K562 (cell line): ENCODE results near the gene SEPHS2. TPM values are rescaled to one million over a fixed set of nuclear protein-coding genes. Genes with fewer than 3 reads are reported as not detected.

ENCODE experiments used
- ATAC-seq: fragments of 200-7000 bp; cut with Tn5 transposase; 3 replicates; pipeline ENCODE4 v1.9.1; 2020; ENCODE audit warnings: moderate library complexity
- BruUV-seq: library from RNA; stranded (reverse); fragments of 400-500 nt; replicated peaks from 2 replicates; lab custom pipeline; 2021; lab: Mats Ljungman, UMichigan
- CTCF ChIA-PET: fragments of 300-600 bp; formaldehyde crosslinking; extraction: SDS; loops from one replicate; lab custom pipeline; 2021; ENCODE audit warnings: low intra/inter-chr PET ratio; lab: Yijun Ruan, JAX
- POLR2A ChIA-PET: fragments of 300-600, 350-650 bp; sonication (Branson Sonifier 250); formaldehyde crosslinking; extraction: SDS; loops from one replicate; lab custom pipeline; 2021; ENCODE audit warnings: antibody characterized with exemption, inconsistent platforms; lab: Yijun Ruan, JAX
- DNase-seq, 4 experiments: peaks; one replicate each; pipeline versions ENCODE4 v3.0.0 to v3.0.0-alpha.2; 2011 to 2018; ENCODE audit warnings: low spot score in 3 of 4, mixed read lengths in 3 of 4; ENCODE audit errors: extremely low read depth in 1 of 4
- FAIRE-seq: peaks from 2 replicates; lab custom pipeline; 2011; peaks lifted over from hg19 to GRCh38; lab: Jason Lieb, UNC
- H2AFZ ChIP-seq: 2 replicates; pipeline ENCODE4 v1.6.0; 2011; ENCODE audit warnings: low read depth, low read length, control low read depth, inconsistent platforms
- H3K27ac ChIP-seq: fragments of 200-600 bp; 3 replicates; pipeline ENCODE4 v1.8.0; 2011; ENCODE audit warnings: low read depth, mild to moderate bottlenecking, control low read depth, inconsistent platforms, low read length, moderate library complexity, mixed read lengths; ENCODE audit errors: extremely low read depth
- H3K27me3 ChIP-seq, 2 experiments: fragments of 300-600 bp in 1 of 2; 2 replicates in 1 of 2; 3 replicates in 1 of 2; pipeline versions ENCODE4 v1.6.0 to v1.8.0; 2011; ENCODE audit warnings: inconsistent platforms in 2 of 2, low read length in 2 of 2, mild to moderate bottlenecking in 1 of 2, mixed read lengths in 1 of 2, moderate library complexity in 1 of 2; ENCODE audit not compliant: control insufficient read depth in 2 of 2, insufficient read depth in 2 of 2
- H3K36me3 ChIP-seq: fragments of 300-600 bp; 3 replicates; pipeline ENCODE4 v1.8.0; 2011; ENCODE audit warnings: mild to moderate bottlenecking, low read length, inconsistent platforms; ENCODE audit not compliant: control insufficient read depth, insufficient read depth
- H3K4me1 ChIP-seq, 2 experiments: fragments of 200-600 bp in 1 of 2; replicated peaks in 1 of 2; 2 replicates in 1 of 2; 3 replicates in 1 of 2; pipeline versions ENCODE4 v1.5.1 to v1.8.0; 2011; ENCODE audit warnings: inconsistent platforms in 2 of 2, low read length in 2 of 2, mild to moderate bottlenecking in 1 of 2, mixed read lengths in 1 of 2, moderate library complexity in 1 of 2; ENCODE audit not compliant: control insufficient read depth in 2 of 2, insufficient read depth in 2 of 2
- H3K4me2 ChIP-seq: 2 replicates; pipeline ENCODE4 v1.6.1; 2011; ENCODE audit warnings: low read length, control low read depth, inconsistent platforms, mixed read lengths; ENCODE audit not compliant: insufficient read depth
- H3K4me3 ChIP-seq: fragments of 200-600 bp; sonication (generic), shearing (Covaris generic); 2 replicates; pipeline ENCODE4 v1.5.1; 2016; ENCODE audit warnings: control low read depth, inconsistent platforms
- H3K79me2 ChIP-seq: fragments of 200-600 bp; 3 replicates; pipeline ENCODE4 v1.8.0; 2011; ENCODE audit warnings: low read length, inconsistent platforms; ENCODE audit not compliant: control insufficient read depth, insufficient read depth
- H3K9ac ChIP-seq, 2 experiments: 2 replicates each; pipeline versions ENCODE4 v1.6.0 to v1.6.1; 2011; ENCODE audit warnings: low read depth in 2 of 2, low read length in 2 of 2, control low read depth in 1 of 2, inconsistent platforms in 1 of 2, mild to moderate bottlenecking in 1 of 2, mixed read lengths in 1 of 2; ENCODE audit not compliant: insufficient read depth in 1 of 2
- H3K9me1 ChIP-seq: one replicate; pipeline ENCODE4 v1.6.0; 2011; ENCODE audit warnings: inconsistent platforms, mild to moderate bottlenecking, low read length, moderate library complexity; ENCODE audit not compliant: control insufficient read depth, insufficient read depth
- H3K9me3 ChIP-seq: replicated peaks from 2 replicates; pipeline ENCODE4 v1.5.1; 2011; ENCODE audit warnings: low read depth, low read length, inconsistent platforms; ENCODE audit not compliant: control insufficient read depth, insufficient read depth
- H4K20me1 ChIP-seq: replicated peaks from 2 replicates; pipeline ENCODE4 v1.6.1; 2011; ENCODE audit warnings: low read length, inconsistent platforms, mixed read lengths; ENCODE audit not compliant: control insufficient read depth, insufficient read depth
- NFXL1 ChIP-seq: fragments of 450-650 bp; formaldehyde crosslinking; IDR thresholded peaks from 2 replicates; pipeline ENCODE4 v1.4.0; 2021; ENCODE audit warnings: mild to moderate bottlenecking
- RBM14 ChIP-seq: fragments of 200-400 bp; formaldehyde crosslinking; IDR thresholded peaks from 2 replicates; pipeline ENCODE4 v1.6.1; 2018; ENCODE audit warnings: low read depth, mild to moderate bottlenecking, low read length, moderate library complexity, borderline replicate concordance; ENCODE audit not compliant: insufficient read depth
- SMAD2 ChIP-seq: fragments of 150-350 bp; IDR thresholded peaks from 2 replicates; pipeline ENCODE4 v1.6.1; 2014; ENCODE audit warnings: low read depth, mild to moderate bottlenecking, low read length
- WGBS: fragments of 100-300 bp; shearing (Covaris generic); methylation state at CpG from one replicate; pipeline ENCODE4 v1.1.6; 2016; ENCODE audit warnings: low coverage, mixed read lengths; ENCODE audit not compliant: insufficient coverage; ENCODE audit errors: missing lambda C conversion rate; 5-methylcytosine and 5-hydroxymethylcytosine counted together
- in situ Hi-C: fragments of 300-500 bp; cut with MboI; formaldehyde crosslinking; loops from 4 replicates; pipeline ENCODE4 v1.15.0; 2018; ENCODE audit warnings: inconsistent platforms, mixed read lengths
- intact Hi-C: fragments of 100-400 bp; cut with micrococcal nuclease; formaldehyde crosslinking; loops from 2 replicates; pipeline ENCODE4 v1.14.2; 2022
- polyA plus RNA-seq, 8 experiments: library from polyadenylated mRNA; depleted of rRNA in 4 of 8; stranded (reverse) in 5 of 8; unstranded in 3 of 8; fragments of >200 nt; fragmentation: Nextera tagmentation in 2 of 8; fragmentation: Illumina TruSeq in 1 of 8; extraction: Ambion mirVana in 2 of 8; extraction: Trizol in 1 of 8; gene quantifications; 2 replicates each; pipeline versions ENCODE4 v1.2.1 to v1.2.3, GENCODE V29; 2011 to 2014; ENCODE audit warnings: inconsistent platforms in 1 of 8, missing spikeins in 1 of 8
- total RNA-seq, 7 experiments: library from RNA; depleted of rRNA in 6 of 7; stranded (reverse); fragments of >200 nt in 6 of 7; fragmentation: Illumina TruSeq in 2 of 7; extraction: Trizol in 2 of 7; gene quantifications; 2 replicates each; pipeline versions ENCODE4 v1.2.1 to v1.2.3, GENCODE V29; 2011 to 2021; ENCODE audit warnings: low replicate concordance in 1 of 7

Gene SEPHS2
- total and polyA plus RNA-seq, 9 of the 15 experiments (the other 6 are each of a cell fraction or from before 2014, with no cell fraction given): 20.9 to 90.6 (median 43.4) TPM

- Histone ChIP-seq H3K9me1 (no peaks in the 10 kb centered on the region), H3K9me3 (no peaks in the 10 kb centered on the region), H3K9ac (no peak overlapping the region; a peak in 1 of 4 replicates), H3K27me3 (no peaks in the 10 kb centered on the region)
- BruUV-seq: no TSS peak
- FAIRE-seq (no peak), ATAC-seq (no peak)
- TF ChIP-seq SMAD2: no peak
- no peak for TF ChIP-seq NFXL1 (CRISPR knock-in tag)
- no peak for TF ChIP-seq RBM14
- TF ChIP-seq, all 486 proteins: peak for 0
- DNase-seq: no peak
- Histone ChIP-seq H3K4me1 (peaks cover 0 to 15% of the 10 kb centered on the region in 2 experiments; a peak in 1 of 5 replicates), H2AFZ (no peak overlapping the region), H3K36me3 (no peaks in the 10 kb centered on the region), H4K20me1 (no peaks in the 10 kb centered on the region), H3K27ac (no peak overlapping the region), H3K4me3 (no peak overlapping the region), H3K4me2 (no peak overlapping the region), H3K79me2 (no peaks in the 10 kb centered on the region)
- WGBS: 45% methylated on average over 16 of the region's 19 CpGs
- in situ Hi-C loops (no loop called here), intact Hi-C loops (no loop called here)
- POLR2A ChIA-PET: interaction anchor here (0.7 kb wide), 1 partner anchor 54 kb away, joined by 3 read pairs; no protein-coding TSS in a partner anchor
- CTCF ChIA-PET: interaction anchor here (0.6 kb wide), 1 partner anchor 63 kb away, joined by 3 read pairs; no protein-coding TSS in a partner anchor
Observed at GRCh38 chr16:30473231-30474073, 27.8 kb upstream of the SEPHS2 start.
